ENCODE measurements around the gene HABP2.

HABP2 gene

DNA sequence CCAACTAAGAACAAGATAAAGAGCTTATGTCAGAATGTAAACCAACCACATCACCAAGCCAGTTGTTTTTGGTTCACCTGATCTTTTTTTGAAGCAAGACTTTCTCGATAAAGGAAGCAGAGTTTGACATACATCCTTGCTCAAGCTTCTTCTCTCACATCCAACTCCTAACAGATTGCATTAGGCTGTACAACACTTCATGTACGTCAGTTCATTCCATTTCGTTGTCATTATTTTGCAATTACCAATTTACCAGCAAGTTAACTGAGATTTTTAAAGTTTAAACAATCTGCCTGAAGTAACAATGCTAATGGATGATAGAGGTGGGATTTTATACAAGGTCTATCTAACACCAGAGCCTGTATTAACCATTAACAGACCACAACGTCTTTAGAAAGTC lies 70.0 kb downstream of the HABP2 start:
- no peak overlapping the region for H3K4me3 ChIP-seq
- H3K27ac ChIP-seq = no peak overlapping the region
- TF ChIP-seq, protein P1, sequence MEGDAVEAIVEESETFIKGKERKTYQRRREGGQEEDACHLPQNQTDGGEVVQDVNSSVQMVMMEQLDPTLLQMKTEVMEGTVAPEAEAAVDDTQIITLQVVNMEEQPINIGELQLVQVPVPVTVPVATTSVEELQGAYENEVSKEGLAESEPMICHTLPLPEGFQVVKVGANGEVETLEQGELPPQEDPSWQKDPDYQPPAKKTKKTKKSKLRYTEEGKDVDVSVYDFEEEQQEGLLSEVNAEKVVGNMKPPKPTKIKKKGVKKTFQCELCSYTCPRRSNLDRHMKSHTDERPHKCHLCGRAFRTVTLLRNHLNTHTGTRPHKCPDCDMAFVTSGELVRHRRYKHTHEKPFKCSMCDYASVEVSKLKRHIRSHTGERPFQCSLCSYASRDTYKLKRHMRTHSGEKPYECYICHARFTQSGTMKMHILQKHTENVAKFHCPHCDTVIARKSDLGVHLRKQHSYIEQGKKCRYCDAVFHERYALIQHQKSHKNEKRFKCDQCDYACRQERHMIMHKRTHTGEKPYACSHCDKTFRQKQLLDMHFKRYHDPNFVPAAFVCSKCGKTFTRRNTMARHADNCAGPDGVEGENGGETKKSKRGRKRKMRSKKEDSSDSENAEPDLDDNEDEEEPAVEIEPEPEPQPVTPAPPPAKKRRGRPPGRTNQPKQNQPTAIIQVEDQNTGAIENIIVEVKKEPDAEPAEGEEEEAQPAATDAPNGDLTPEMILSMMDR (IDR thresholded peaks at IDR 0.05) = no peak
- DNase-seq (ENCODE audit: low spot score) = no peak

DNA sequence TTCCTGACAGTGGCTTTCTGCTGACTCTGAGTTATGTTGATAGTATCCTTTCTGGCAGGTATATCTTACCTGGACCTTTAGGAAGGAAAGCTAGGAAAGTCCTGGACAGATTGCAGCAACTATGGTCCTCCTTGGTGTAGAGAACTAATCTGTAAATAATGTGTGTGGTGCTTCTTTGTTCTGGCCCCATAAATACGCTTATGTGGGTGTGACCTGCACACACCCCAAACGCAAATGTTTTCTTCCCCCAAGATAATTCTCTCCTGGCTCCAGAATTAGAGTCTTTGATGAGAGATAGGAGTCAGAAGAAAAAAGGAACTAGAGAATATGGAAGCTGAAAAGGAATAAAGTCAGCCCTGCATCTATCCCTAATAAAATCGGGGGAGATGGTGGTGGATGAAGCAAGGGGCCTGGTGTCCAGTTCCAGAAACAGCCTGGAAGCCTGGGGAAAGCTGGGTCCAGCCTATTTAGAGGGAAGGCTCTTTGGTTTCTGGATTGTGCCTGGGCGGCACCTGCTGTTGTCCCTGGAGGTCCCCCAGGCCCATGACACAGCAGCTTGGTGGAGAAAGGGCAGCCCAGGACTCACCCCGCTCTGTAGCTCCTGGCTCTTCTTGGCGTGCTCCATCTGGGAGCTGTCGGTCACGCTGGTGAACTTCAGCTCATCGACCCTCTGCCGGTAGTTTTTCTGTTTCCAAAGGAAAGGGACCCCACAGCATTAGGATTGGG lies 72.8 kb downstream of the HABP2 start:
- Histone ChIP-seq H3K4me3 (no peak overlapping the region), H3K27ac (no peak overlapping the region)
- DNase-seq (ENCODE audit: low spot score) = no peak
- TF ChIP-seq, protein P1 (IDR thresholded peaks at IDR 0.05) = no peak

DNA sequence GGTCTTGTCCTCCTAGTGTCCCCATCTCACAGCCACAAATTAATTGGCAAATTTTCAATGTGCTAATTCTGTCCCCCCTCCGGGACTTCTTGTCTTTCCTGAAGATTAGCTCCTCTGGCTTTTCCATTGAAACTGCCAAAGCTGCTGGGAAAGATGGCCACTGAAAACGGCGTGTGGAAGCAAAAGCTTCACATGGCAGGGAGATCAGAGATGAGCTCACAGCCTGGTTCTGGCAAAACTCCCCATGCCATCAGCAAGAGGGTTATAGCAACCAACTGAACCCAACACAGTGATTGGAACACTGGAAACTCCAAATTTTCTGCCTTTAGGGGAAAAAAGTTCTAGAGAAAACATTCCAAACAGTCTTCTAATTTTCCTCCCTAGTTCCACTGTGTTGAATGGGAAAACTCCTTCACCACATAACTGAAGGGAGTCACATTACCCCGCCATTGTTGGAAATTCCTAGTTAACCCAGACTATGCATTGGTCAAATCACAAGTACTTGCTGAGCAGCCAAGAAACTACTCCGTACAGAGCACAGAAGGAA lies 74.0 kb downstream of the HABP2 start:
- no peak for DNase-seq (ENCODE audit: low spot score)
- Histone ChIP-seq H3K4me3 (no peak overlapping the region), H3K27ac (no peak overlapping the region)
- TF ChIP-seq, protein P1 (IDR thresholded peaks at IDR 0.05) = no peak

- TF ChIP-seq, protein P1 (IDR thresholded peaks at IDR 0.05) = no peak
- no peak overlapping the region for H3K4me3 ChIP-seq
- no peak for DNase-seq (ENCODE audit: low spot score)
- H3K27ac ChIP-seq = no peak overlapping the region
Observed at GRCh38 chr10:113627836-113628235, 75.0 kb downstream of the HABP2 start.

- no peak overlapping the region for H3K27ac ChIP-seq
- DNase-seq (ENCODE audit: low spot score) = no peak
- no peak overlapping the region for H3K4me3 ChIP-seq
- TF ChIP-seq, protein P1 (IDR thresholded peaks at IDR 0.05) = no peak
Observed at GRCh38 chr10:113628607-113629153, 75.8 kb downstream of the HABP2 start.

GRCh38 chr10:113630929-113631533 lies 78.2 kb downstream of the HABP2 start:
- Histone ChIP-seq H3K27ac (no peak overlapping the region), H3K4me3 (no peak overlapping the region)
- TF ChIP-seq, protein P1 (IDR thresholded peaks at IDR 0.05) = no peak
- DNase-seq (ENCODE audit: low spot score) = no peak

All from coronary artery (tissue), 2 donors.